Trophoblast cell (in vitro differentiated cells and primary cell): Measurements from ENCODE around the gene SORCS1.

Experiments used
- DNase-seq, 2 donors: peaks; one replicate each; pipeline ENCODE4 v3.0.0-alpha.2; 2016
- H2AFZ ChIP-seq: 2 replicates; pipeline ENCODE4 v1.6.1; 2013; ENCODE audit warnings: low read length, moderate library complexity, mild to moderate bottlenecking; ENCODE audit not compliant: insufficient read depth, poor library complexity
- H2AK5ac ChIP-seq: 2 replicates; pipeline ENCODE4 v1.6.1; 2013; ENCODE audit warnings: mild to moderate bottlenecking, low read length
- H2BK120ac ChIP-seq: 2 replicates; pipeline ENCODE4 v1.6.1; 2013; ENCODE audit warnings: low read length, mild to moderate bottlenecking, moderate library complexity; ENCODE audit not compliant: insufficient read depth, poor library complexity
- H2BK12ac ChIP-seq: 2 replicates; pipeline ENCODE4 v1.6.1; 2013; ENCODE audit warnings: mild to moderate bottlenecking, low read length, moderate library complexity
- H2BK5ac ChIP-seq: 2 replicates; pipeline ENCODE4 v1.6.1; 2013; ENCODE audit warnings: low read length, low read depth, moderate library complexity, mild to moderate bottlenecking; ENCODE audit not compliant: poor library complexity
- H3K14ac ChIP-seq: 2 replicates; pipeline ENCODE4 v1.6.1; 2013; ENCODE audit warnings: mild to moderate bottlenecking, low read length
- H3K18ac ChIP-seq: 2 replicates; pipeline ENCODE4 v1.6.1; 2013; ENCODE audit warnings: mild to moderate bottlenecking, low read length
- H3K23ac ChIP-seq: 2 replicates; pipeline ENCODE4 v1.6.1; 2013; ENCODE audit warnings: low read length
- H3K27ac ChIP-seq: 2 replicates; pipeline ENCODE4 v1.5.1; 2013; ENCODE audit warnings: low read depth, mild to moderate bottlenecking, inconsistent platforms, low read length, moderate library complexity
- H3K27me3 ChIP-seq: 2 replicates; pipeline ENCODE4 v1.6.1; 2013; ENCODE audit warnings: inconsistent platforms, mild to moderate bottlenecking, low read length, moderate library complexity; ENCODE audit not compliant: insufficient read depth
- H3K36me3 ChIP-seq, 2 experiments: 1 replicate in 1 of 2; 2 replicates in 1 of 2; pipeline ENCODE4 v1.6.1; 2013; ENCODE audit warnings: low read length in 2 of 2, mild to moderate bottlenecking in 2 of 2, moderate library complexity in 1 of 2; ENCODE audit not compliant: insufficient read depth in 2 of 2, control insufficient read depth in 1 of 2
- H3K4ac ChIP-seq: 2 replicates; pipeline ENCODE4 v1.6.1; 2013; ENCODE audit warnings: low read depth, mild to moderate bottlenecking, low read length, moderate library complexity
- H3K4me1 ChIP-seq, 2 experiments: 1 replicate in 1 of 2; 2 replicates in 1 of 2; pipeline ENCODE4 v1.6.1; 2013; ENCODE audit warnings: low read length in 2 of 2, mild to moderate bottlenecking in 2 of 2, moderate library complexity in 1 of 2; ENCODE audit not compliant: insufficient read depth in 2 of 2, control insufficient read depth in 1 of 2
- H3K4me2 ChIP-seq: 2 replicates; pipeline ENCODE4 v1.6.1; 2013; ENCODE audit warnings: inconsistent platforms, mild to moderate bottlenecking, low read length, moderate library complexity
- H3K4me3 ChIP-seq: 2 replicates; pipeline ENCODE4 v1.5.1; 2013; ENCODE audit warnings: mild to moderate bottlenecking, low read depth, low read length, inconsistent platforms
- H3K79me1 ChIP-seq: one replicate; pipeline ENCODE4 v1.6.1; 2013; ENCODE audit warnings: low read length
- H3K79me2 ChIP-seq: 2 replicates; pipeline ENCODE4 v1.6.1; 2013; ENCODE audit warnings: low read length, mild to moderate bottlenecking; ENCODE audit not compliant: control insufficient read depth, insufficient read depth, poor library complexity
- H3K9ac ChIP-seq: 2 replicates; pipeline ENCODE4 v1.6.1; 2013; ENCODE audit warnings: mild to moderate bottlenecking, low read length
- H3K9me3 ChIP-seq: 2 replicates; pipeline ENCODE4 v1.6.1; 2013; ENCODE audit warnings: low read depth, mild to moderate bottlenecking, control low read depth, inconsistent platforms, low read length; ENCODE audit not compliant: insufficient read depth
- H4K12ac ChIP-seq: 2 replicates; pipeline ENCODE4 v1.6.1; 2013; ENCODE audit warnings: low read depth, mild to moderate bottlenecking, low read length, moderate library complexity
- H4K8ac ChIP-seq: 2 replicates; pipeline ENCODE4 v1.6.1; 2013; ENCODE audit warnings: low read depth, mild to moderate bottlenecking, low read length, moderate library complexity
- H4K91ac ChIP-seq: one replicate; pipeline ENCODE4 v1.6.1; 2013; ENCODE audit warnings: low read depth, mild to moderate bottlenecking, low read length, moderate library complexity
- WGBS: extraction: QIAGEN DNeasy Blood & Tissue Kit; methylation state at CpG from one replicate; pipeline ENCODE4 v1.1.7; 2013; ENCODE audit warnings: missing lambda C conversion rate; ENCODE audit not compliant: insufficient read length, insufficient coverage; ENCODE audit errors: extremely low coverage; 5-methylcytosine and 5-hydroxymethylcytosine counted together

Gene SORCS1

DNA sequence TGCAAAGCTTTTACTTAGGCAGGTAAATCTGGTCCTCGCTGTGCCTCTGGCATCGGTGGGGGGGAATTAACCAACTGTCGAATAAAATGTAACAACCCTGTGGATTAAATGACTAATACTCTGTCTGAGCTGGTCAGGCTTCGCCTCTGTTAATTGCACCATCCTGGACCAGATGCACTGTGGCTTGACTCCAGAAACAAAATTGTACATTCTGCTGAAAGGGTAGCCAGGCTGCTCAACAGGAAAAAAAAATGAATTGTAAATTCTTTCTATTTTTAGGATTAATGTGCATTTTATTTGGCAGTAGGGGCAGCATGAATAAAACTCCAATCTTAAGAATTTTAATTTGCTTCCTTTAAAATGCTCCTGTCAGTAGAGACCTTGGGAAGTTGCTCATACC, 389.4 kb downstream of the SORCS1 start:
- no peak for DNase-seq
- H3K9me3 ChIP-seq: no peaks in the 10 kb centered on the region
- no peak overlapping the region for H3K4ac ChIP-seq
- H2BK5ac ChIP-seq: no peak overlapping the region
- no peaks in the 10 kb centered on the region for H3K79me1 ChIP-seq
- H3K4me3 ChIP-seq: no peak overlapping the region
- no peak overlapping the region for H2AK5ac ChIP-seq
- H2BK12ac ChIP-seq: no peak overlapping the region
- no peak overlapping the region for H2AFZ ChIP-seq
- H2BK120ac ChIP-seq: no peak overlapping the region
- H3K9ac ChIP-seq: no peak overlapping the region
- no peak overlapping the region for H3K4me2 ChIP-seq
- no CpG with 5 or more reads among the region's 4 CpGs for WGBS
- no peak overlapping the region for H3K14ac ChIP-seq
- no peak overlapping the region for H4K12ac ChIP-seq
- no peak overlapping the region for H3K18ac ChIP-seq
- H3K79me2 ChIP-seq: no peaks in the 10 kb centered on the region
- no peaks in the 10 kb centered on the region for H3K36me3 ChIP-seq
- H4K91ac ChIP-seq: no peak overlapping the region
- no peaks in the 10 kb centered on the region for H3K4me1 ChIP-seq
- H3K27ac ChIP-seq: no peak overlapping the region
- H3K23ac ChIP-seq: no peak overlapping the region
- H3K27me3 ChIP-seq: no peaks in the 10 kb centered on the region
- no peak overlapping the region for H4K8ac ChIP-seq

DNA sequence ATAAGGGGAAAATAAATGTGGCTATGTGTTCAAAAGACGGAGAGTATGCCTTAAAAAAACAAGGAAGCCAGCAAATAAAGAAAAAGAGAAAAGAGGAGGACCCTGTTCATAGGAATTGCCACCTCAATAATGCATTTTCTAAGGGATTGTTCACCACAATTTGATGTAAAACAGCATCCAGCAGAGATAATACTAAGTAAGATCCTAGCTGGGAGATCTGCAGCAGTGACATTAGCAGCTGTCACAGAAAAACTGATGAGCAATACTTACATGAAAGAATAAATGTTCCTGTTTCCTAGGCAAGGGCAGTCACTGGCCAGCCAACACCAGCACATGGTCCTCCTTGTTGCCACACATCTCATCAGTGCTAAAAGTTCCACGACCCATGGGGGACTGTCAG, 391.5 kb downstream of the SORCS1 start:
- no peak overlapping the region for H3K9ac ChIP-seq
- no peak overlapping the region for H3K14ac ChIP-seq
- H3K4me2 ChIP-seq: no peak overlapping the region
- H3K4ac ChIP-seq: no peak overlapping the region
- DNase-seq: no peak
- no peak overlapping the region for H2BK120ac ChIP-seq
- no peaks in the 10 kb centered on the region for H3K9me3 ChIP-seq
- H4K91ac ChIP-seq: no peak overlapping the region
- H3K18ac ChIP-seq: no peak overlapping the region
- H3K27me3 ChIP-seq: no peaks in the 10 kb centered on the region
- H3K36me3 ChIP-seq: no peaks in the 10 kb centered on the region
- no peaks in the 10 kb centered on the region for H3K79me1 ChIP-seq
- no peak overlapping the region for H3K23ac ChIP-seq
- no CpG with 5 or more reads among the region's 2 CpGs for WGBS
- no peak overlapping the region for H2BK5ac ChIP-seq
- H3K4me3 ChIP-seq: no peak overlapping the region
- H4K8ac ChIP-seq: no peak overlapping the region
- H3K27ac ChIP-seq: no peak overlapping the region
- H2AFZ ChIP-seq: no peak overlapping the region
- no peak overlapping the region for H2BK12ac ChIP-seq
- no peak overlapping the region for H2AK5ac ChIP-seq
- H4K12ac ChIP-seq: no peak overlapping the region
- H3K79me2 ChIP-seq: no peaks in the 10 kb centered on the region
- no peaks in the 10 kb centered on the region for H3K4me1 ChIP-seq

DNA sequence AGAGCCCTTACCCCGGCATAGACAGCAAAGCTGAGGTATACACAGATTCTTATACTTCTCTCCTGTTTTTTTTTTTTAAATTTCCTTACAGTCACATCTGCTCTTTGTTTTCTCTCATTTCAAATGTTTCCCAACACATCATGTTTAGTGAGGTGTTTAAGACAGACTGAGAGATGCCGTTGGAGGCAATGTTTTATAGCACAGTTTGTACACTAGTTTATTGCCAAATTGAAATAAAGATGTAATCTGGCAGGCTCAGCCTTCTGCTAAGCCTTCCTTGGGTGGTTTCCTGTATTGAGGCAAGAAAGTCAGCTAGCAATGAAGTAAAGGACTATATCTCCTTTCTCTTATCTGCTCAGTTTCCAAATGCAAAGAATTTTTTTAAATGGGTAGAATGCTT, 393.4 kb downstream of the SORCS1 start:
- Histone ChIP-seq H3K14ac (no peak overlapping the region), H3K79me1 (no peaks in the 10 kb centered on the region), H2AK5ac (no peak overlapping the region), H3K4me3 (no peak overlapping the region), H4K8ac (no peak overlapping the region), H3K79me2 (no peaks in the 10 kb centered on the region), H3K18ac (no peak overlapping the region), H3K4me2 (no peak overlapping the region), H3K27ac (no peak overlapping the region), H3K9ac (no peak overlapping the region), H3K23ac (no peak overlapping the region), H2BK5ac (no peak overlapping the region), H3K9me3 (no peaks in the 10 kb centered on the region), H3K4me1 (no peaks in the 10 kb centered on the region), H2BK120ac (no peak overlapping the region), H2AFZ (no peak overlapping the region), H3K27me3 (no peaks in the 10 kb centered on the region), H4K91ac (no peak overlapping the region), H3K36me3 (no peaks in the 10 kb centered on the region), H2BK12ac (no peak overlapping the region), H3K4ac (no peak overlapping the region), H4K12ac (no peak overlapping the region)
- DNase-seq: no peak
- no CpG with 5 or more reads among the region's 2 CpGs for WGBS

DNA sequence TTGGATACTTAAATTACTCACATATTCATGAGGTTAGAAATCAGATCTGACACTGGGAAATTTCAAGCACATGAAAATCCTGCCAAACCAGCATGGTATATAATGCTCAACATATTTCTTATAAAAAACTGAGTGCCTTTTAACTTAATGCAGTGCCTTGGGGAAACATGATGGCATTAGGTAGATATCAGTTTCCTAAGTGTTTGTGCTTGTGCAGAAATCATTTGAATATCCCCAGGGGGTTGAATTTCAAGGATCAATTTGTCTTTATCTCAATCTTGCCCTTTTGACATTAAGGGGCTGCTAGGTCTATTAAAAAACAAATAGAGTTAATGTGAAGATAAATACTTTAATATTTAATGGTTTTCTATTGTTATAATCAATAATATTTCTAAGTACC, 396.3 kb downstream of the SORCS1 start:
- no peaks in the 10 kb centered on the region for H3K27me3 ChIP-seq
- H3K79me2 ChIP-seq: no peaks in the 10 kb centered on the region
- H2AK5ac ChIP-seq: no peak overlapping the region
- H3K4me2 ChIP-seq: no peak overlapping the region
- no peak overlapping the region for H3K23ac ChIP-seq
- no peak overlapping the region for H4K12ac ChIP-seq
- H2AFZ ChIP-seq: no peak overlapping the region
- no peak overlapping the region for H3K27ac ChIP-seq
- H3K9ac ChIP-seq: no peak overlapping the region
- H3K36me3 ChIP-seq: no peaks in the 10 kb centered on the region
- no peaks in the 10 kb centered on the region for H3K9me3 ChIP-seq
- no peak overlapping the region for H2BK12ac ChIP-seq
- no peak overlapping the region for H2BK5ac ChIP-seq
- H4K8ac ChIP-seq: no peak overlapping the region
- no peak overlapping the region for H4K91ac ChIP-seq
- no peak overlapping the region for H2BK120ac ChIP-seq
- no peak overlapping the region for H3K18ac ChIP-seq
- H3K4me3 ChIP-seq: no peak overlapping the region
- H3K4me1 ChIP-seq: no peaks in the 10 kb centered on the region
- no peak overlapping the region for H3K4ac ChIP-seq
- DNase-seq: no peak
- no peak overlapping the region for H3K14ac ChIP-seq
- H3K79me1 ChIP-seq: no peaks in the 10 kb centered on the region

DNA sequence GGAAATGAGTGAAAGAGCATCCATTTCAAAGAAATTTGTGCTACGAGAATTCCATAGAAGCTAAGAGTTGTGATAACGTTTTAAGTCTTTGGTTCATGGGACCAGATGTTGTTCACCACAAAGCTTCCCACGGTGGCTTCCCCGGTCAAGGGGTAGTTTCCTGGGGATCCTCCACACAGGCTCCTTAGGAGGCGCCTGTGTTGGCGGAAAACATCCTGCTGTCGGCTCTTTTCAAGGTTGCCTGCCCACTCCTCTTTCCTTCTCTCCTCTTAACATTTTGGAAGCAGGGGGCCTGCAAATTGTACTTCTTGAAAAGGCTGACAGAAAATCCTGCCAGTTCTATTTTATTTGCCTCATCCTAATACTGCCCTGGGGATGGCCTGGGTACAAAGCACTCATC, 398.6 kb downstream of the SORCS1 start:
- Histone ChIP-seq H3K27ac (no peak overlapping the region), H3K9ac (no peak overlapping the region), H2AFZ (no peak overlapping the region), H3K18ac (no peak overlapping the region), H3K4me2 (no peak overlapping the region), H3K79me1 (no peaks in the 10 kb centered on the region), H3K23ac (no peak overlapping the region), H3K4ac (no peak overlapping the region), H3K9me3 (no peaks in the 10 kb centered on the region), H3K4me3 (no peak overlapping the region), H2BK12ac (no peak overlapping the region), H4K8ac (no peak overlapping the region), H3K14ac (no peak overlapping the region), H3K36me3 (no peaks in the 10 kb centered on the region), H3K4me1 (no peaks in the 10 kb centered on the region), H2BK5ac (no peak overlapping the region), H2AK5ac (no peak overlapping the region), H4K91ac (no peak overlapping the region), H3K27me3 (no peaks in the 10 kb centered on the region), H4K12ac (no peak overlapping the region), H2BK120ac (no peak overlapping the region), H3K79me2 (no peaks in the 10 kb centered on the region)
- no CpG with 5 or more reads among the region's 7 CpGs for WGBS
- DNase-seq: no peak
